ENCODE data around the gene KPRP.

Gene KPRP

DNA sequence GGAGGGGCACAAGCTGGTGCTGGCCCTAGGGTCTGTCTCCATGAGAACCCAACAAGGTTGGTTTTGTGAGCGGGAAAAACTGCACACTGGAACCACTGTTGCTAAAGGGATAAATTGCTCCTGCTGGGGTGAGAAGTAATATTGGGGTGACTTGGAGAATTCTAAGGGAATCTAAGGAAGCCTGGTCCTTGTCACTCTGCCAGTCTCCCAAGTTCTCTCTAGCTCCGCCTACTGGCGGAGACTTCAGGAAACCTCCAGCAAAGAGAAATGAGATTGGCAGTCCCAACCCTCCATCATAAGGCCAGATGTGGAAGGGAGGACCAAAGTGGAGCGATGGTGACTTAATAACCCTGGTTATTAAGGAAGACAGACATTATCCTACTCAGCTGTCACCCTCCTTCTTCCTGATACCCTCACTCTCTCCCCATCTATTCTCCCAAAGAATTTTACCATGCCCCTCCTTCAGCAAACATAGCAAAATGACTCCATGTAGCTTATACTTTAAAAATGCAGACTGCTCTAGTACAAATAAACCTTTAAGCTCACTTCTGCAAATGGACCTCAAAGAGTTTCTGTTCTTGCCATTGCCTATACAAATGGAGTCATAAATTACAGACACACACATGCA lies 19.8 kb downstream of the KPRP start:
- no peak overlapping the region for H3K27ac ChIP-seq
- H2AFZ ChIP-seq, result no peak overlapping the region

DNA sequence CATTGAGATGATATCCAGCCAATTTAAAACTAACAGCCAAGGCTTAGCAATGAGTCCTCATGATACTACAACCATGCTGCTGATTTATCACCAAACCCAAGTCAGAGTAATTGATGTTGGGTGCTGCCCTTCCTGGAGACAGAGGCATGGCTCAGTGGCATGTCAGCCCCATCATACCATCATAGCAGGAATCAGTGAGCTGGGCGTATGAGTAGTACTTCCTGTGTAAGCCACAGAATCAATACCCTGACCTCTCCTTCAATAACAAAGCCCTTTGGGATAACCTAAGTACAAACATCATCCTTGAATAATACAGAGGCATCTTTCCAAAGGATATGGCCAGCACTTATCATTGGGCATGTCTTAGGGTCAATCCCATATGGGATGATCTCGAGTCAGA lies 25.3 kb downstream of the KPRP start:
- Histone ChIP-seq H3K36me3 (ENCODE audit: control insufficient read depth, insufficient read depth, low read length) (no peaks in the 10 kb centered on the region), H3K4me2 (ENCODE audit: low read length) (no peak overlapping the region), H3K4me3 (ENCODE audit: low read depth, low read length) (no peak overlapping the region), H3K27me3 (ENCODE audit: control insufficient read depth, insufficient read depth, low read length) (no peaks in the 10 kb centered on the region), H3K79me2 (no peaks in the 10 kb centered on the region), H3K4me1 (no peaks in the 10 kb centered on the region), H3K27ac (no peak overlapping the region), H3K9me3 (ENCODE audit: control insufficient read depth, low read length) (no peaks in the 10 kb centered on the region), H3K9ac (no peak overlapping the region), H2AFZ (no peak overlapping the region)
- TF ChIP-seq, protein P1, sequence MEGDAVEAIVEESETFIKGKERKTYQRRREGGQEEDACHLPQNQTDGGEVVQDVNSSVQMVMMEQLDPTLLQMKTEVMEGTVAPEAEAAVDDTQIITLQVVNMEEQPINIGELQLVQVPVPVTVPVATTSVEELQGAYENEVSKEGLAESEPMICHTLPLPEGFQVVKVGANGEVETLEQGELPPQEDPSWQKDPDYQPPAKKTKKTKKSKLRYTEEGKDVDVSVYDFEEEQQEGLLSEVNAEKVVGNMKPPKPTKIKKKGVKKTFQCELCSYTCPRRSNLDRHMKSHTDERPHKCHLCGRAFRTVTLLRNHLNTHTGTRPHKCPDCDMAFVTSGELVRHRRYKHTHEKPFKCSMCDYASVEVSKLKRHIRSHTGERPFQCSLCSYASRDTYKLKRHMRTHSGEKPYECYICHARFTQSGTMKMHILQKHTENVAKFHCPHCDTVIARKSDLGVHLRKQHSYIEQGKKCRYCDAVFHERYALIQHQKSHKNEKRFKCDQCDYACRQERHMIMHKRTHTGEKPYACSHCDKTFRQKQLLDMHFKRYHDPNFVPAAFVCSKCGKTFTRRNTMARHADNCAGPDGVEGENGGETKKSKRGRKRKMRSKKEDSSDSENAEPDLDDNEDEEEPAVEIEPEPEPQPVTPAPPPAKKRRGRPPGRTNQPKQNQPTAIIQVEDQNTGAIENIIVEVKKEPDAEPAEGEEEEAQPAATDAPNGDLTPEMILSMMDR (IDR thresholded peaks at IDR 0.05), result no peak

More for the DNA sequence above, 19.8 kb downstream of the KPRP start:
- Histone ChIP-seq H3K4me2 (ENCODE audit: low read length) (no peak overlapping the region), H3K4me1 (no peaks in the 10 kb centered on the region), H3K27me3 (ENCODE audit: control insufficient read depth, insufficient read depth, low read length) (no peaks in the 10 kb centered on the region), H3K79me2 (no peaks in the 10 kb centered on the region), H3K9ac (no peak overlapping the region), H3K36me3 (ENCODE audit: control insufficient read depth, insufficient read depth, low read length) (no peaks in the 10 kb centered on the region), H3K9me3 (ENCODE audit: control insufficient read depth, low read length) (no peaks in the 10 kb centered on the region), H3K4me3 (ENCODE audit: low read depth, low read length) (no peak overlapping the region)
- TF ChIP-seq, protein P1 (IDR thresholded peaks at IDR 0.05), result no peak

DNA sequence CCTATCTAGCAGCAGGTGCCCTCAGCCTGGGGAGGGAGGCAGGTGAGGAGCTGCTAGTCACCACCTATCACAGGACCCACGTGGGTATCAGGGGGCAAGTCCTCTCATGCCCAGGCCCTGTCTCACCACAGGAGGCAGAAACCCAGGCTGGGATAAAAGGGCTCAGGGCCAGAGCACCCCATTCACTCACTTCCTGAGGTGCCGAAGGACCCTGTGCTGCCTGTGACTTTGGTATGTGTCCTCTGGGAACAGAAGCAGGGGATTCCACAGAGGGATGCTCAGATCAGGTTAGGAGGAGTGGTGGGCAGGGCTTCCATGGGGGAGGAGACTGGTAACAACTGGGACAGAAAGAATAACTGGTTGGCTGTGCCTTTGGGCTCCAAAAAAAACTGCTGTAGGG lies 28.3 kb downstream of the KPRP start, which contains the start of gene LCE1E:
Gene LCE1E, plus strand, starts transcription at position 181 of the 400 bp plus-strand sequence. CDS start 1,043 bp downstream, outside the sequence.
- H3K9ac ChIP-seq, result no peak within 1 kb of the TSS
- H3K79me2 ChIP-seq, result no peaks in the 10 kb centered on the region
- no peaks in the 10 kb centered on the region for H3K36me3 ChIP-seq (ENCODE audit: control insufficient read depth, insufficient read depth, low read length)
- no peak within 1 kb of the TSS for H3K4me2 ChIP-seq (ENCODE audit: low read length)
- TF ChIP-seq, protein P1 (IDR thresholded peaks at IDR 0.05), result no peak
- H3K27ac ChIP-seq, result no peak within 1 kb of the TSS
- H3K4me1 ChIP-seq, result no peaks in the 10 kb centered on the region
- H2AFZ ChIP-seq, result no peak within 1 kb of the TSS
- H3K4me3 ChIP-seq (ENCODE audit: low read depth, low read length), result no peak within 1 kb of the TSS
- no peaks in the 10 kb centered on the region for H3K9me3 ChIP-seq (ENCODE audit: control insufficient read depth, low read length)
- no peaks in the 10 kb centered on the region for H3K27me3 ChIP-seq (ENCODE audit: control insufficient read depth, insufficient read depth, low read length)

DNA sequence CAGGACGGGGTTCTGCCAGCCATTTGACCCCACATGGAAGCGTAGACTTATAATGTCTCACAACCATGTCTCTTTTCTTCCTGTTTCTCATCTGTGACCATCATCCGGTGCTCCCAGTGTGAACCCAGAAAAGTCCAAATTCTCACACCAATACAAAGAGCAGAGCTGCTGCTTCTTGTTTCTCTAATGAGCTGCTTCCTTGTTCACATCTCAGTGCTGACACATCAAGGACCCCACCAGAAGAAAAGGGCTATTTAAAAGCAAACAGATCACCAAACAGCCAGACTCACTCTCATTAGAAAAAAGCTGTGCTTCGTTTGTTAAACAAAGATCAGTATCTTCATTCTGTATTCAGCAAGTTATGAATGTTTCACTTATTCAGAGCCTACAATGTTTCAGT lies 37.9 kb downstream of the KPRP start:
- Histone ChIP-seq H3K4me2 (ENCODE audit: low read length) (no peak overlapping the region), H3K27me3 (ENCODE audit: control insufficient read depth, insufficient read depth, low read length) (no peaks in the 10 kb centered on the region), H3K4me1 (no peaks in the 10 kb centered on the region), H2AFZ (no peak overlapping the region), H3K27ac (no peak overlapping the region), H3K9me3 (ENCODE audit: control insufficient read depth, low read length) (no peaks in the 10 kb centered on the region), H3K9ac (no peak overlapping the region), H3K36me3 (ENCODE audit: control insufficient read depth, insufficient read depth, low read length) (no peaks in the 10 kb centered on the region), H3K79me2 (no peaks in the 10 kb centered on the region), H3K4me3 (ENCODE audit: low read depth, low read length) (no peak overlapping the region)
- TF ChIP-seq, protein P1 (IDR thresholded peaks at IDR 0.05), result no peak

DNA sequence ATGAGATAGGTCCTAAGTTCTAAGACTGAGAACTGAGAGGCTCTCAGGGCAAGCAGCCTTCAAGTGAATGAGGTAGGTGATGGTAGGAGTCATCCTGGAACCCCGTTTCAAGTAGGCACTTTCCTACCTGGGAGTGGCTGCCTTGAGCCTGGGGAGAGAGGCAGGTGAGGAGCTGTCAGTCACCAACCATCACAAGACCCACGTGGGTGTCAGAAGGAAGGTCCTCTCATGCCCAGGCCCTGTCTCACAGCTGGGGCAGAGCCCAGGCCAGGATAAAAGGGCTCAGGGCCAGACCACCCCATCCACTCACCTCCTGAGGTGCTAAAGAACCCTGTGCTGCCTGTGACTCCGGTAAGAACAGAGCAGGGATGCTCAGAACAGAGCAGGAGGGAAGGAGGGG lies 38.6 kb downstream of the KPRP start, which contains the start of gene LCE1D:
Gene LCE1D, plus strand, starts transcription at position 301 of the 400 bp plus-strand sequence. CDS start 1,074 bp downstream, outside the sequence.
- no peaks in the 10 kb centered on the region for H3K36me3 ChIP-seq (ENCODE audit: control insufficient read depth, insufficient read depth, low read length)
- H3K9ac ChIP-seq, result no peak within 1 kb of the TSS
- no peaks in the 10 kb centered on the region for H3K9me3 ChIP-seq (ENCODE audit: control insufficient read depth, low read length)
- no peak within 1 kb of the TSS for H3K4me3 ChIP-seq (ENCODE audit: low read depth, low read length)
- no peaks in the 10 kb centered on the region for H3K27me3 ChIP-seq (ENCODE audit: control insufficient read depth, insufficient read depth, low read length)
- H3K79me2 ChIP-seq, result no peaks in the 10 kb centered on the region
- TF ChIP-seq, protein P1 (IDR thresholded peaks at IDR 0.05), result no peak
- no peak within 1 kb of the TSS for H2AFZ ChIP-seq
- H3K4me2 ChIP-seq (ENCODE audit: low read length), result no peak within 1 kb of the TSS
- no peaks in the 10 kb centered on the region for H3K4me1 ChIP-seq
- H3K27ac ChIP-seq, result no peak within 1 kb of the TSS

Measured in parathyroid adenoma (tissue), 2 donors.